ENCODE data around the gene CCDC80. TPM values are rescaled to one million over a fixed set of nuclear protein-coding genes. Genes with fewer than 3 reads are reported as not detected.

The CCDC80 gene
- total RNA-seq, result 143 TPM

- intact Hi-C loops (cut with DNase I), result loop anchor here (5.0 kb wide), 1 partner anchor 176 kb away; no protein-coding TSS in a partner anchor
- no peak for DNase-seq (ENCODE audit: low spot score)
- peak; percentile 63 for ATAC-seq
Measured at GRCh38 chr3:112640930-112641801, at the start of gene CCDC80. Gene CCDC80 (minus strand): TSS chr3:112641143. CDS start chr3:112639905, 1,238 bp downstream.

GRCh38 chr3:112689989-112690388, 49.0 kb upstream of the CCDC80 start:
- intact Hi-C loops (cut with DNase I), result no loop called here
- DNase-seq (ENCODE audit: low spot score) (no peak), ATAC-seq (no peak)

GRCh38 chr3:112689385-112689784, 48.4 kb upstream of the CCDC80 start:
- ATAC-seq, result no peak
- intact Hi-C loops (cut with DNase I), result no loop called here
- no peak for DNase-seq (ENCODE audit: low spot score)

- ATAC-seq (no peak), DNase-seq (ENCODE audit: low spot score) (no peak)
- intact Hi-C loops (cut with DNase I), result no loop called here
Measured at GRCh38 chr3:112688819-112689218, 47.9 kb upstream of the CCDC80 start.

DNA sequence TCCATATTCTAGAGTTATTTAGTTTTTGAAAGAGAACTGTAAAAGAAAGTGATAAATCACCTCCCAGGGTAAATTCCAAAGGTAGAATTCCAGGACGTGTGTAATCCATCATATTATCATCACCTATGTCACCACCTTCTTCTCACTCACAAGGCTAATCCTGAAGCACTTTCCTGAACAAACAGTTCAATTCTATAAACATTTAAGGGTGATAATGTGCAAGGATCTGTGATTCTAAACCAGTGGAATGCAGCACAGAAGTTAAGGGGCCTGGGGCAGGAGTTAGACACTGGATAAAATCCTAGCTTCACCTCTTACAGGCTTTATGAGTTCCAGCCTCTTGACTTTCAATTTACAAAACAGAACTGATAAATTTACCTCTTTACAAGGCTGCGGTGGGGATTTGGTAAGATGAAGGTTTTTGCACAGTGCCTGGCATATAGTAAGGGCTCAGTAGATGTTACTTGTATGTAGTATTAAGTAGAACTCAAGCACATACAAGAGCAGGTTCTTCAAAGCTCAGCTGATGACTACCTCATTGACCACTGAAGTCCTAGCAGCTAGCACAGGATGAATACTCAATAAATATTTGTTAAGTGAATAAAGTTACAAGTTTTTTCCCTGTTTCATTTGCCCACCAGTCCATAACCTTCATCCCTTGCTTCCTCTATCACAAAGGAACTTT, 47.3 kb upstream of the CCDC80 start:
- intact Hi-C loops (cut with DNase I), result no loop called here
- ATAC-seq, result no peak
- DNase-seq (ENCODE audit: low spot score), result no peak

- DNase-seq (ENCODE audit: low spot score) (no peak), ATAC-seq (no peak)
- intact Hi-C loops (cut with DNase I), result no loop called here
Measured at GRCh38 chr3:112687616-112688015, 46.7 kb upstream of the CCDC80 start.

GRCh38 chr3:112687211-112687610, 46.3 kb upstream of the CCDC80 start:
- intact Hi-C loops (cut with DNase I), result no loop called here
- ATAC-seq, result no peak
- DNase-seq (ENCODE audit: low spot score), result no peak

DNA sequence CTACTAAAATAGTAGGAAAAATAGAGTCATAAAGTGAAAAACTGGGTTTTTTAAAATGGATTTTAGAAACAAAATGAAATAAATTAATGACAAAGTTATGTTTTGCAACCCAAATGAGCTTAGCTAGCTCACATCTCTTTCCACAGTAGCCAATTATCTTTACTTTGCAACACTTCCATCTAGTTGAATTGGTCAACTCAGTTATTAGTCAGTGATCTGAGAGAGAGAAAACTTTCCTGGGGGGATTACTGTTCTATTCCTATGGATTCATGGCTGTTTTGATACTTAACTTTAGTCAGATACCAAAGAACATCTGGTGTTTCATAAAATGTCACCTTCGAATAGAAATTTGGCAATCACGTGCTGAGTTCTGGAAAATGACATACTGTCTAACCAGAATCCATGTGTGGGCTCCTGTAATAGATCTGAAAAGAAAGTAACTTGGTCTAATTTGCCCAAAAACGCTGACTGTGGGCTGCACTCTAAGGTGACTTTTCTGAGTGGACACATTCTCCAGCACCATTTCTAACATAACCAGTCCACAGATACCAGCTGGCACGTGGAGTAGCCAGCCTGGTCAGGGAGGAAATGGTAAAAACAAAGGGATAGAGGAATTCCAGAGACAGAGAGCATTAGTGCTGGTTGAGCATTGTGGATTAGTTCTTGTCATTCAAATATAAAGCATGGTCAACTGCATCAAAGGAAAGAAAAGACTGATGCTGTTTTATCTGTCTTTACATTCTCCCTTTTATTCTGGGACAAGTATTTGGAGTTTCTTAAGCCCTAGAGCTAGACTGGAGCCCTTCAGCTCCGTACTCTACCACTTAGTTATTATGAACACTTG, 45.2 kb upstream of the CCDC80 start:
- DNase-seq (ENCODE audit: low spot score) (no peak), ATAC-seq (no peak)
- intact Hi-C loops (cut with DNase I), result no loop called here

DNA sequence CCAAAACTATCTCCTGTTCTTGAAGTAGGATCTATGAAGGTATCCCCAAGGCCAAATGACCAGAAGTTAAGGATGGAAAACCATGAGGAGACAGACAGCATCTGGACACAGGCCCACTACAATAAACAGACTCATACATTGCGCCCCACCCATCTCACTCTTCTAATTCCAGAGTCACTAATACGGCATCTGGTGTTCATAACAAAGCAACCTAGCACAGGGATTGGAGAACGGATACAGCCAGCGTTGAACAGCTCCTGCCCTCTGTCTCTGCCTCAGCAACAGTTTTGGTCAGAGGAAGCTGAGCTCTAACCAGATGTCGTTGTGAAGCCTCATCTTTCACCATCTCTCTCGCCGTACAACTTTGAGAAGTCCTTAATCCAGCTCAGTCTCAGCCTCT, 44.5 kb upstream of the CCDC80 start:
- intact Hi-C loops (cut with DNase I), result no loop called here
- ATAC-seq (no peak), DNase-seq (ENCODE audit: low spot score) (no peak)

DNA sequence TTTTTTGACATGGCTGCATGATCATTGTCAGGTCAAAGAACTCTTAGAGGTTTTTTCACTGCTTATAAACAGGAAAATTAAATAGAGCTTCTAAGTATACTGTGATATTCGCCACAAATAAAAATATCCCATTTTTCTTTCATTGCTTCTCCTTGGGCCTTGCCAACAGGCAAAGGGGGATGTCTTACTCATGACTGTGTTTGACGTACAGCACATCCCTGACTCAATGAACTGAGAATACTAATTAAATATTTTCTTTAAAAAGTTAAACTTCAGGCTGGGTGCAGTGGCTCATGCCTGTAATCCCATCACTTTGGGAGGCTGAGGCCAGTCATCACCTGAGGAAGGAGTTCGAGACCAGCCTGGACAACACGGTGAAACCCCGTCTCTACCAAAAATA, 41.4 kb upstream of the CCDC80 start:
- ATAC-seq (no peak), DNase-seq (ENCODE audit: low spot score) (no peak)
- intact Hi-C loops (cut with DNase I), result no loop called here

GRCh38 chr3:112681822-112682325, 40.9 kb upstream of the CCDC80 start:
- DNase-seq (ENCODE audit: low spot score), result no peak
- intact Hi-C loops (cut with DNase I), result no loop called here
- no peak for ATAC-seq

- ATAC-seq, result peak; percentile 83
- intact Hi-C loops (cut with DNase I), result no loop called here
- DNase-seq (ENCODE audit: low spot score), result peak; percentile 67
Measured at GRCh38 chr3:112676659-112677234, 35.8 kb upstream of the CCDC80 start.

GRCh38 chr3:112675943-112676535, 35.1 kb upstream of the CCDC80 start:
- ATAC-seq, result no peak
- intact Hi-C loops (cut with DNase I), result no loop called here
- DNase-seq (ENCODE audit: low spot score), result no peak

DNA sequence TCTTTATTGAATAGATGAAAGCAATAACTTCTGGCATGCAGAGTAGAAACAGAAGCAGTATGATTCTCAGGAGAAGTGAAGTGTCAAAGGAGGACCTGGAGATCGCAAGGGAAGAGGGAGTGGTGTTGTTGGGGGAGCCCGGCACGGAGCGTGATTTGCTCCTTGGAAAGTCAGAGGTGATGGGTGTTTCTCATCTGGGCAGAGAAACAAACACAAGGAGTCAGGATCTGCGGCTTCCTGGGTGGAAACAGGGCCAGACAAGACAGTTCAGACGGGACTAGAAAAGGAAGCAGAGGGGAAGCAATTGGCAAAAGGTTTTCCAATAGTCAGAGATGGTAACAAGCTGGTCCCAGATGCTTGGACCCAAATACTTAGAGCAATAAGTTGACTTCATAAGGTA, 34.4 kb upstream of the CCDC80 start:
- ATAC-seq (peak; percentile 65), DNase-seq (ENCODE audit: low spot score) (no peak)
- intact Hi-C loops (cut with DNase I), result no loop called here

- ATAC-seq (no peak), DNase-seq (ENCODE audit: low spot score) (no peak)
- intact Hi-C loops (cut with DNase I), result no loop called here
Measured at GRCh38 chr3:112672716-112673541, 32.0 kb upstream of the CCDC80 start.

DNA sequence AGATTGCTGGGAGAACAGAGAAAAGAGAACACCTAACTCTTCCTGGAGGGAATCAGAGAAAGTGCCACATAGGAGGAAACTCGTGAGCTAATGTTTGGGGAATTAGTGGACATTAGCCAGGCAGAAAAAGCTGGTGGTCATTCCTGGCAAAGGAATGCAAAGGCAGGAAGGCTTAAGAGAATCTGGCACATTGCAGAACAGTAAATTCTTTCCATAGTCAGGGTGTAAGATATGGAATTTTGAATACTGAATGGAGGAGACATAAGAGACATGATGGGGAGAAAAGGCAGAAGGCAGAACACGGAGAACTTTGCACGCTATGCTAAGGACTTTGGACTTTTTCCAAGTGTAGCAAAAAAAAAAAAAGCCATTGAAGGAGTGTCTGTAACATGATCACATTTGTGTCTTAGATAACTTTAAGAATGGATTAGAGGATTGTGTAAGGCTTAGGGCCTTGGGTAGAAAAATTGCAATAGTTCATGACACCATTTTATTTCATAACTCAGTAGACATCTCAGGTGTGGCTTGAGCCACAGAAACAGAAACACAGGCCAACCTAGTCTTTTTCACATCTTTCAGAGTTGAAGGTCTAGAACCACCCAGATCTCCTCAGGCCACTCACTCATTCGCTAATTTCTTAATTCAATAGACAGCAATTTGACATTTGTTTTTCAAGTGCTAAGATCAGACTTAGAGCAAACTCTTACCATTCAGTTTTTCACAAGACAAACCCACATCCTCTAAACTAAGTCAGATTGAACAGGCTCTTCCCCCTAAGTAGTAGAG, 31.2 kb upstream of the CCDC80 start:
- DNase-seq (ENCODE audit: low spot score) (no peak), ATAC-seq (peak; percentile 29)
- intact Hi-C loops (cut with DNase I), result no loop called here

GRCh38 chr3:112670824-112671223, 29.9 kb upstream of the CCDC80 start:
- intact Hi-C loops (cut with DNase I), result no loop called here
- ATAC-seq (no peak), DNase-seq (ENCODE audit: low spot score) (no peak)
